Brain microvascular endothelial cell (primary cell): ENCODE results near the gene NHSL1.

Source experiments
- DNase-seq: peaks from one replicate; pipeline ENCODE4 v3.0.0-alpha.2; 2020
- H3K27ac ChIP-seq: fragments of 250-450 bp; sonication (Bioruptor Pico); 2 replicates; pipeline ENCODE4 v1.5.1; 2020; ENCODE audit warnings: mild to moderate bottlenecking, moderate library complexity
- H3K27me3 ChIP-seq: fragments of 250-450 bp; sonication (Bioruptor Pico); replicated peaks from 2 replicates; pipeline ENCODE4 v1.5.1; 2020; ENCODE audit warnings: mild to moderate bottlenecking
- H3K36me3 ChIP-seq: fragments of 250-450 bp; sonication (Bioruptor Pico); replicated peaks from 2 replicates; pipeline ENCODE4 v1.5.1; 2020; ENCODE audit warnings: mild to moderate bottlenecking
- H3K4me3 ChIP-seq: 2 replicates; pipeline ENCODE4 v1.5.1; 2011; ENCODE audit warnings: low read depth, mild to moderate bottlenecking, control low read depth, low read length, moderate library complexity
- in situ Hi-C: cut with HindIII; loops from 2 replicates; pipeline ENCODE4 v1.10.0; 2017; ENCODE audit warnings: low sequenced_read_pairs, low pct_ligation_motif_present
- TF ChIP-seq, protein P1 (sequence below): IDR thresholded peaks from 2 replicates; pipeline ENCODE4 v1.5.1; 2011; ENCODE audit warnings: low read depth, mild to moderate bottlenecking, moderate library complexity, low read length, control low read depth, inconsistent platforms; ENCODE audit errors: missing control alignments

Gene NHSL1

GRCh38 chr6:138486249-138487101, 12.8 kb downstream of the NHSL1 start:
- H3K27ac ChIP-seq = no peak overlapping the region

DNA sequence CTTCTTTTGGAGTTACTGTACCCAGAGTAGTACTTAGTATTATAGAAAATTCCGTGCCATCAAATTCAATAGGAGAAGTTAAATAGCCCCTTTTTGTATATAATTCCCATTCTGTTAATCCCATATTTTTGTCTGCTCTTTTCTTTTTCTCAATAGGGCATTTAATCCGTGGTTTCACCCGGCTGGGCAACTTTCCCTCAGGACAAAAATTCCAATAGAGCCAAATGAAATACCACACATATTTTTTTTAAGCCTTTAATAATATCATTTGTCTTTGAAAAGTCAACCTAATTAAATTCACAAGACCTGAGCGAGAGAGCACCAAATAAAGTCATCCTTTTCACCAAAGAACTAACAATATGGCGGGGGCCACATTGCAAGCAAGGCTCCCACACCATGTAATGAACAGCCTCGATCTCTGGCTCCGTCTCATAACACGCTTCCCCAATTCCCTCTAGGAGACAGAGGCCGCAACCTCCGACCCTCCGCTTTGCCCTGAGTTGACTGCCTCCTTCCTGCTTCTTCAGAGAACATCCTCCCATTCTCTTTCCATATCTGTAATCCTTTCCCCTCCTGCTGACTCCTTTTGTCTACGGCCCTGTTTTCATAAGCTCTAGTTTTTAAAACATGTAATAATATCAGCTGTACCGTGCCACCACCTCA, 13.6 kb downstream of the NHSL1 start:
- TF ChIP-seq, protein P1, sequence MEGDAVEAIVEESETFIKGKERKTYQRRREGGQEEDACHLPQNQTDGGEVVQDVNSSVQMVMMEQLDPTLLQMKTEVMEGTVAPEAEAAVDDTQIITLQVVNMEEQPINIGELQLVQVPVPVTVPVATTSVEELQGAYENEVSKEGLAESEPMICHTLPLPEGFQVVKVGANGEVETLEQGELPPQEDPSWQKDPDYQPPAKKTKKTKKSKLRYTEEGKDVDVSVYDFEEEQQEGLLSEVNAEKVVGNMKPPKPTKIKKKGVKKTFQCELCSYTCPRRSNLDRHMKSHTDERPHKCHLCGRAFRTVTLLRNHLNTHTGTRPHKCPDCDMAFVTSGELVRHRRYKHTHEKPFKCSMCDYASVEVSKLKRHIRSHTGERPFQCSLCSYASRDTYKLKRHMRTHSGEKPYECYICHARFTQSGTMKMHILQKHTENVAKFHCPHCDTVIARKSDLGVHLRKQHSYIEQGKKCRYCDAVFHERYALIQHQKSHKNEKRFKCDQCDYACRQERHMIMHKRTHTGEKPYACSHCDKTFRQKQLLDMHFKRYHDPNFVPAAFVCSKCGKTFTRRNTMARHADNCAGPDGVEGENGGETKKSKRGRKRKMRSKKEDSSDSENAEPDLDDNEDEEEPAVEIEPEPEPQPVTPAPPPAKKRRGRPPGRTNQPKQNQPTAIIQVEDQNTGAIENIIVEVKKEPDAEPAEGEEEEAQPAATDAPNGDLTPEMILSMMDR = no peak
- no peak for DNase-seq
- Histone ChIP-seq H3K27ac (no peak overlapping the region), H3K27me3 (no peaks in the 10 kb centered on the region), H3K4me3 (no peak overlapping the region), H3K36me3 (no peaks in the 10 kb centered on the region)
- in situ Hi-C loops = no loop called here

More at GRCh38 chr6:138486249-138487101, 12.8 kb downstream of the NHSL1 start:
- H3K27me3 ChIP-seq = no peaks in the 10 kb centered on the region
- no peak for DNase-seq
- in situ Hi-C loops = no loop called here
- no peaks in the 10 kb centered on the region for H3K36me3 ChIP-seq
- H3K4me3 ChIP-seq = no peak overlapping the region
- TF ChIP-seq, protein P1 = no peak

GRCh38 chr6:138485005-138485545, 14.2 kb downstream of the NHSL1 start:
- no peaks in the 10 kb centered on the region for H3K27me3 ChIP-seq
- no peaks in the 10 kb centered on the region for H3K36me3 ChIP-seq
- TF ChIP-seq, protein P1 = no peak
- no peak overlapping the region for H3K27ac ChIP-seq
- H3K4me3 ChIP-seq = peak overlapping the region; percentile 15
- no peak for DNase-seq
- in situ Hi-C loops = no loop called here

- Histone ChIP-seq H3K27me3 (no peaks in the 10 kb centered on the region), H3K27ac (no peak overlapping the region), H3K36me3 (no peaks in the 10 kb centered on the region), H3K4me3 (no peak overlapping the region)
- in situ Hi-C loops = no loop called here
- DNase-seq = no peak
- TF ChIP-seq, protein P1 = no peak
Measured at GRCh38 chr6:138484018-138484731, 15.1 kb downstream of the NHSL1 start.

DNA sequence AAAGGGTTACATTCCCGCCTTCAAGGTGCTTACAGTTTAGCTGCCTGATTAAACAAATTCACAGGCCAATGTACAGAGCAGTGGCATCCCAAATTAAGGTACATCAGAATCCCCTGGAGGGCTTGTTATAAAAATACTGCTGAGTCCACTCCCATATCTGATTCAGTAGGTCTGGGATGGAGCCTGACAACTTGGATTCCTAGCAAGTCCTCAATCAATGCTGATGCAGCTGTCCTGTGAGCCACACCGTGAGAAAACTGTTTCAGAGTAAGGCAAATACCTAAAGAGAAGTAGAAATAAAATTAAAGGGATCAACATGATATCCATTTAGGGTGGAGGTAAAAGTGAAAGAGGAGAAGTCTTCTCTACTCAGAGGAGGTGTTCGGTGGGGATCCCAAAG, 16.5 kb downstream of the NHSL1 start:
- Histone ChIP-seq H3K36me3 (no peaks in the 10 kb centered on the region), H3K27me3 (no peaks in the 10 kb centered on the region), H3K27ac (no peak overlapping the region), H3K4me3 (no peak overlapping the region)
- TF ChIP-seq, protein P1 = no peak
- no peak for DNase-seq
- in situ Hi-C loops = no loop called here
